Parathyroid adenoma (tissue), 2 donors: Measurements from ENCODE around the gene SERPINI1.

Source experiments
- H2AFZ ChIP-seq: fragments of 300-600 bp; sonication (generic); one replicate; pipeline ENCODE4 v1.7.0; 2017; ENCODE audit warnings: antibody characterized with exemption, mild to moderate bottlenecking
- H3K27ac ChIP-seq: fragments of 300-600 bp; sonication (generic); one replicate; pipeline ENCODE4 v1.7.0; 2017
- H3K27me3 ChIP-seq: fragments of 300-600 bp; sonication (generic); one replicate; pipeline ENCODE4 v1.7.0; 2017; ENCODE audit warnings: low read length; ENCODE audit not compliant: control insufficient read depth, insufficient read depth
- H3K36me3 ChIP-seq: fragments of 300-600 bp; sonication (generic); one replicate; pipeline ENCODE4 v1.7.0; 2017; ENCODE audit warnings: low read length; ENCODE audit not compliant: control insufficient read depth, insufficient read depth
- H3K4me1 ChIP-seq: fragments of 300-600 bp; sonication (generic); one replicate; pipeline ENCODE4 v1.7.0; 2017; ENCODE audit warnings: control low read depth
- H3K4me2 ChIP-seq: fragments of 300-600 bp; sonication (generic); one replicate; pipeline ENCODE4 v1.7.0; 2017; ENCODE audit warnings: low read length
- H3K4me3 ChIP-seq: fragments of 300-600 bp; sonication (generic); one replicate; pipeline ENCODE4 v1.7.0; 2017; ENCODE audit warnings: low read depth, low read length
- H3K79me2 ChIP-seq: fragments of 300-600 bp; sonication (generic); one replicate; pipeline ENCODE4 v1.7.0; 2017; ENCODE audit warnings: control low read depth
- H3K9ac ChIP-seq: fragments of 300-600 bp; sonication (generic); one replicate; pipeline ENCODE4 v1.7.0; 2017; ENCODE audit warnings: mild to moderate bottlenecking
- H3K9me3 ChIP-seq: fragments of 300-600 bp; sonication (generic); one replicate; pipeline ENCODE4 v1.7.0; 2017; ENCODE audit warnings: low read length; ENCODE audit not compliant: control insufficient read depth
- CTCF ChIP-seq: fragments of 300-600 bp; sonication (generic); IDR thresholded peaks from one replicate; pipeline ENCODE4 v1.7.0; 2017; ENCODE audit warnings: antibody characterized with exemption, mild to moderate bottlenecking
- donor health status: primary hyperparathyroidism.

Gene SERPINI1

GRCh38 chr3:167851749-167852148 lies 116.2 kb downstream of the SERPINI1 start:
- Histone ChIP-seq H3K36me3 (no peaks in the 10 kb centered on the region), H3K4me1 (no peaks in the 10 kb centered on the region), H3K9me3 (no peaks in the 10 kb centered on the region), H3K9ac (no peak overlapping the region), H3K4me2 (no peak overlapping the region), H3K79me2 (no peaks in the 10 kb centered on the region), H2AFZ (no peak overlapping the region), H3K27ac (no peak overlapping the region), H3K27me3 (no peaks in the 10 kb centered on the region), H3K4me3 (no peak overlapping the region)
- no peak for TF ChIP-seq CTCF

- Histone ChIP-seq H2AFZ (no peak overlapping the region), H3K4me2 (no peak overlapping the region), H3K27me3 (no peaks in the 10 kb centered on the region), H3K27ac (no peak overlapping the region), H3K9me3 (no peaks in the 10 kb centered on the region), H3K4me3 (no peak overlapping the region), H3K9ac (no peak overlapping the region), H3K4me1 (no peaks in the 10 kb centered on the region), H3K79me2 (no peaks in the 10 kb centered on the region), H3K36me3 (no peaks in the 10 kb centered on the region)
- no peak for TF ChIP-seq CTCF
Observed at GRCh38 chr3:167852216-167852615, 116.7 kb downstream of the SERPINI1 start.

GRCh38 chr3:167854063-167854462 lies 118.5 kb downstream of the SERPINI1 start:
- no peak overlapping the region for H3K27ac ChIP-seq
- no peak for TF ChIP-seq CTCF
- no peaks in the 10 kb centered on the region for H3K27me3 ChIP-seq
- no peaks in the 10 kb centered on the region for H3K79me2 ChIP-seq
- no peak overlapping the region for H3K4me3 ChIP-seq
- no peak overlapping the region for H2AFZ ChIP-seq
- H3K9ac ChIP-seq, result no peak overlapping the region
- no peak overlapping the region for H3K4me2 ChIP-seq
- no peaks in the 10 kb centered on the region for H3K9me3 ChIP-seq
- no peaks in the 10 kb centered on the region for H3K4me1 ChIP-seq
- no peaks in the 10 kb centered on the region for H3K36me3 ChIP-seq

- no peaks in the 10 kb centered on the region for H3K36me3 ChIP-seq
- H3K27me3 ChIP-seq, result no peaks in the 10 kb centered on the region
- H3K4me3 ChIP-seq, result no peak overlapping the region
- no peak overlapping the region for H3K27ac ChIP-seq
- H3K4me1 ChIP-seq, result no peaks in the 10 kb centered on the region
- no peaks in the 10 kb centered on the region for H3K9me3 ChIP-seq
- H3K79me2 ChIP-seq, result no peaks in the 10 kb centered on the region
- no peak overlapping the region for H3K9ac ChIP-seq
- H2AFZ ChIP-seq, result no peak overlapping the region
- no peak for TF ChIP-seq CTCF
- no peak overlapping the region for H3K4me2 ChIP-seq
Observed at GRCh38 chr3:167854846-167855245, 119.3 kb downstream of the SERPINI1 start.

- no peaks in the 10 kb centered on the region for H3K9me3 ChIP-seq
- H3K27me3 ChIP-seq, result no peaks in the 10 kb centered on the region
- no peak overlapping the region for H3K27ac ChIP-seq
- no peak for TF ChIP-seq CTCF
- no peaks in the 10 kb centered on the region for H3K36me3 ChIP-seq
- H3K4me3 ChIP-seq, result no peak overlapping the region
- no peak overlapping the region for H3K4me2 ChIP-seq
- no peaks in the 10 kb centered on the region for H3K79me2 ChIP-seq
- H2AFZ ChIP-seq, result no peak overlapping the region
- H3K4me1 ChIP-seq, result no peaks in the 10 kb centered on the region
- H3K9ac ChIP-seq, result no peak overlapping the region
Observed at GRCh38 chr3:167855306-167855705, 119.8 kb downstream of the SERPINI1 start.
